ENCODE results near the gene MDC1. TPM values are rescaled to one million over a fixed set of nuclear protein-coding genes. Genes with fewer than 3 reads are reported as not detected.

MDC1 gene
- total RNA-seq, 1 experiment from 2014 or later, result 75.8 TPM

DNA sequence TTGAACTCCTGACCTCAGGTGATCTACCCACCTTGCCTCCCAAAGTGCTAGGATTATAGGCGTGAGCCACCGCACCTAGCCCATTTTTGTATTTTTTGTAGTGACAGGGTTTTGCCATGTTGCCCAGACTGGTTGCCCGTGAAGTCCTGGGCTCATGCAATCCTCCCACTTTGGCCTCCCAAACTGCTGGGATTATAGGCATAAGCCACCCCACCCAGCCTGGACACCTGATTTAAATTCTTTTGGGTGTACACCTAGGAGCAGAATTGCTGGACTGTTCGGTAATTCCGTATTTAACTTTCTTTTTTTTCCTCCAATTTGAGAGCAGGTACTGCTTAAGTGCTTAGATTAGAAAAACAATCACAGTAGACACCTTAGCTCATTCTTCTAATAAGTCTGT, 20.6 kb downstream of the MDC1 start:
- H4K20me1 ChIP-seq (ENCODE audit: insufficient read depth), result no peaks in the 10 kb centered on the region

More for the DNA sequence above, 20.6 kb downstream of the MDC1 start:
- no peak overlapping the region for H3K9ac ChIP-seq (ENCODE audit: low read length)
- 0 out of 4 replicates have a peak, but pooled peaks cover 2 to 7% of the 10 kb centered on the region in 2 experiments for H3K36me3 ChIP-seq (ENCODE audit: control insufficient read depth in 1 of 2, insufficient read depth in 2 of 2, low read length in 2 of 2)
- H3K79me2 ChIP-seq (ENCODE audit: insufficient read depth, low read length), result no peaks in the 10 kb centered on the region
- no peaks in the 10 kb centered on the region for H3K27me3 ChIP-seq (ENCODE audit: insufficient read depth, low read length)
- no peak overlapping the region for H3K27ac ChIP-seq (ENCODE audit: low read depth, low read length)
- ATAC-seq (no peak), DNase-seq (ENCODE audit: low read depth, low spot score) (no peak)
- ChIA-PET CTCF (no interaction called here), RAD21 (ENCODE audit: low non-redundant PET in 1 of 2, low total read pairs in 2 of 2, uncharacterized antibody in 2 of 2, unreplicated experiment in 2 of 2) (no interaction called here), POLR2A (interaction anchor here (1.5 kb wide), 1 partner anchor 9 kb away, joined by 5 read pairs; no protein-coding TSS in a partner anchor)
- no peak overlapping the region for H3K4me2 ChIP-seq (ENCODE audit: low read length)
- H3K9me3 ChIP-seq (ENCODE audit: control insufficient read depth in 1 of 2, insufficient read depth in 1 of 2, low read depth in 1 of 2, low read length in 2 of 2), result no peaks in the 10 kb centered on the region
- no peak overlapping the region for H2AFZ ChIP-seq (ENCODE audit: low read depth, low read length, poor library complexity, severe bottlenecking)
- no TSS peak for BruUV-seq (replicated peaks)
- H3K9me2 ChIP-seq (ENCODE audit: insufficient read depth), result no peaks in the 10 kb centered on the region
- intact Hi-C loops (cut with micrococcal nuclease), result no loop called here
- H3K4me1 ChIP-seq (ENCODE audit: control insufficient read depth in 1 of 2, insufficient read depth in 2 of 2, low read length in 2 of 2), result peaks cover 17 to 24% of the 10 kb centered on the region in 2 experiments
- H3K4me3 ChIP-seq (replicated peaks in 1 of 2; ENCODE audit: low read depth in 1 of 2, low read length in 2 of 2), result no peak overlapping the region
- TF ChIP-seq, protein P1, sequence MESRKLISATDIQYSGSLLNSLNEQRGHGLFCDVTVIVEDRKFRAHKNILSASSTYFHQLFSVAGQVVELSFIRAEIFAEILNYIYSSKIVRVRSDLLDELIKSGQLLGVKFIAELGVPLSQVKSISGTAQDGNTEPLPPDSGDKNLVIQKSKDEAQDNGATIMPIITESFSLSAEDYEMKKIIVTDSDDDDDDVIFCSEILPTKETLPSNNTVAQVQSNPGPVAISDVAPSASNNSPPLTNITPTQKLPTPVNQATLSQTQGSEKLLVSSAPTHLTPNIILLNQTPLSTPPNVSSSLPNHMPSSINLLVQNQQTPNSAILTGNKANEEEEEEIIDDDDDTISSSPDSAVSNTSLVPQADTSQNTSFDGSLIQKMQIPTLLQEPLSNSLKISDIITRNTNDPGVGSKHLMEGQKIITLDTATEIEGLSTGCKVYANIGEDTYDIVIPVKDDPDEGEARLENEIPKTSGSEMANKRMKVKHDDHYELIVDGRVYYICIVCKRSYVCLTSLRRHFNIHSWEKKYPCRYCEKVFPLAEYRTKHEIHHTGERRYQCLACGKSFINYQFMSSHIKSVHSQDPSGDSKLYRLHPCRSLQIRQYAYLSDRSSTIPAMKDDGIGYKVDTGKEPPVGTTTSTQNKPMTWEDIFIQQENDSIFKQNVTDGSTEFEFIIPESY (IDR thresholded peaks at IDR 0.05; ENCODE audit: extremely low read depth, insufficient replicate concordance, low read length), result no peak
- TF ChIP-seq SRF (IDR thresholded peaks at IDR 0.05; ENCODE audit: low read depth) (no peak), SP1 (IDR thresholded peaks at IDR 0.05; ENCODE audit: low read depth) (no peak), SIN3A (IDR thresholded peaks at IDR 0.05; ENCODE audit: low read depth) (no peak), POLR2AphosphoS5 (IDR thresholded peaks at IDR 0.05; ENCODE audit: low read depth, low read length) (no peak), FOSL1 (IDR thresholded peaks at IDR 0.05; ENCODE audit: low read depth) (no peak), ZNF274 (IDR thresholded peaks at IDR 0.05; ENCODE audit: low read depth, low read length) (no peak), CBX3 (IDR thresholded peaks at IDR 0.05; ENCODE audit: low read depth) (no peak), YY1 (IDR thresholded peaks at IDR 0.05; ENCODE audit: extremely low read depth, insufficient replicate concordance, low read depth, low read length) (no peak), RAD21 (IDR thresholded peaks at IDR 0.05; ENCODE audit: low read depth) (no peak), EGR1 (IDR thresholded peaks at IDR 0.05; ENCODE audit: low read depth) (no peak), ZFX (IDR thresholded peaks at IDR 0.05) (no peak), EZH2phosphoT487 (IDR thresholded peaks at IDR 0.05; ENCODE audit: borderline replicate concordance) (no peak)
- TF ChIP-seq, protein P2, sequence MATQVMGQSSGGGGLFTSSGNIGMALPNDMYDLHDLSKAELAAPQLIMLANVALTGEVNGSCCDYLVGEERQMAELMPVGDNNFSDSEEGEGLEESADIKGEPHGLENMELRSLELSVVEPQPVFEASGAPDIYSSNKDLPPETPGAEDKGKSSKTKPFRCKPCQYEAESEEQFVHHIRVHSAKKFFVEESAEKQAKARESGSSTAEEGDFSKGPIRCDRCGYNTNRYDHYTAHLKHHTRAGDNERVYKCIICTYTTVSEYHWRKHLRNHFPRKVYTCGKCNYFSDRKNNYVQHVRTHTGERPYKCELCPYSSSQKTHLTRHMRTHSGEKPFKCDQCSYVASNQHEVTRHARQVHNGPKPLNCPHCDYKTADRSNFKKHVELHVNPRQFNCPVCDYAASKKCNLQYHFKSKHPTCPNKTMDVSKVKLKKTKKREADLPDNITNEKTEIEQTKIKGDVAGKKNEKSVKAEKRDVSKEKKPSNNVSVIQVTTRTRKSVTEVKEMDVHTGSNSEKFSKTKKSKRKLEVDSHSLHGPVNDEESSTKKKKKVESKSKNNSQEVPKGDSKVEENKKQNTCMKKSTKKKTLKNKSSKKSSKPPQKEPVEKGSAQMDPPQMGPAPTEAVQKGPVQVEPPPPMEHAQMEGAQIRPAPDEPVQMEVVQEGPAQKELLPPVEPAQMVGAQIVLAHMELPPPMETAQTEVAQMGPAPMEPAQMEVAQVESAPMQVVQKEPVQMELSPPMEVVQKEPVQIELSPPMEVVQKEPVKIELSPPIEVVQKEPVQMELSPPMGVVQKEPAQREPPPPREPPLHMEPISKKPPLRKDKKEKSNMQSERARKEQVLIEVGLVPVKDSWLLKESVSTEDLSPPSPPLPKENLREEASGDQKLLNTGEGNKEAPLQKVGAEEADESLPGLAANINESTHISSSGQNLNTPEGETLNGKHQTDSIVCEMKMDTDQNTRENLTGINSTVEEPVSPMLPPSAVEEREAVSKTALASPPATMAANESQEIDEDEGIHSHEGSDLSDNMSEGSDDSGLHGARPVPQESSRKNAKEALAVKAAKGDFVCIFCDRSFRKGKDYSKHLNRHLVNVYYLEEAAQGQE (IDR thresholded peaks at IDR 0.05; ENCODE audit: low read depth), result no peak
